NCI-H748 (cell line): ENCODE data around the gene ZBTB25.

ENCODE experiments used
- DNase-seq: peaks from one replicate; lab custom pipeline; 2025; ENCODE audit not compliant: unreplicated experiment; lab: John Stamatoyannopoulos, UW

ZBTB25 gene

DNA sequence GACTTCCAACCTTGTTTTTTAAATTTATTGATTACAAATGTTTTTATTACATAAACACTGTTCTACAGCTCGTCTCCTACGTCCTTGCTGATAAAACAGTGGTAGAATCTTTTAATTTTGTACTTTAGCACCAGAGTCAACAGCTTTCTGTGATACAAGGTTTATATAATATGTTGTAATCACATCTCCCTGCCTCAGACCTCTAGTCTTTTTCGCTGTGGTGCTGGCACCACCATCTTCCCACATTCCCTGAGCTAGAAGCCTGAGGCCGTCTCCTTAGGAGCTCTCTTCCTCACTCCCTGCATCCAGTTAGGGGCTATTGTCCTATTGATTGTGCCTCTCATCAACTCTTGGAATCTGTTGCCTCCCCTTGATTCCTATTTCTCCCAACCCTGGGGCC lies 98.3 kb downstream of the ZBTB25 start:
- no peak for DNase-seq

DNA sequence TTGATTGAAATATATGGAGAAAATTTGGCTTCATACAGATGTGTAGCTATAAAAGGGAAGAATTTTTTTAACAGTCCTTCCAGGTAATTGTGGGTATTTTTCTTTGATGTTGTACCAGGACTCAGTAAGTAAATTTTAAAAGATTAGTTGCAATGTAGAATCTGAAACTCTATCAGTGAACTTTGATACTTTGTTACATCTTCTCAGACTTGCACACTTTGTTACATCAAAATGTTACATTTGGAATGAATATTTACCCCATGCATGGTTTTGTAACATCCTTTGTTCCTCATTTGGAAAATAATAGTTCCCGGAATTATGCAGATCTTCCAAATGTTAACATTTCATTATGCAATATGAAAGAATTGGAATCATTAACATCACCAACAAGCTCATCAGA lies 101.7 kb downstream of the ZBTB25 start:
- DNase-seq = no peak

GRCh38 chr14:64400829-64401459 lies 102.7 kb downstream of the ZBTB25 start:
- no peak for DNase-seq
